Activated naive CD4-positive, alpha-beta T cell treated with anti-CD3 and anti-CD28 coated beads, Interleukin-2, amount 50 U/mL, for 16 hours (primary cell): Measurements from ENCODE around the gene OR10G2.
"Not testable (repeated sequence)": the region's sequence is repeated elsewhere in the genome, so short reads cannot be mapped to it uniquely, and the experiment has no call there.

ENCODE experiments used
- DNase-seq: peaks from one replicate; pipeline ENCODE4 v3.0.0-alpha.2; 2020

The OR10G2 gene

GRCh38 chr14:21634840-21635239 is at the start of gene OR10G2:
OR10G2 (minus strand) TSS chr14:21634940; CDS start chr14:21634842, 98 bp downstream.
- no peak for DNase-seq

GRCh38 chr14:21680072-21680471 is 45.3 kb upstream of the OR10G2 start:
- DNase-seq, result no peak

- no peak for DNase-seq
Measured at GRCh38 chr14:21675566-21675965, 40.8 kb upstream of the OR10G2 start.

GRCh38 chr14:21673718-21674117 is 39.0 kb upstream of the OR10G2 start, which contains the start of gene OR4E1:
OR4E1 (minus strand) TSS chr14:21673818; CDS start chr14:21670935, 2,883 bp downstream.
- DNase-seq, result no peak

- no peak for DNase-seq
Measured at GRCh38 chr14:21672116-21672515, 37.4 kb upstream of the OR10G2 start.

GRCh38 chr14:21671371-21671770 is 36.6 kb upstream of the OR10G2 start:
- no peak for DNase-seq

GRCh38 chr14:21669284-21669683 is 34.5 kb upstream of the OR10G2 start:
- DNase-seq, result no peak

- DNase-seq, result no peak
Measured at GRCh38 chr14:21668377-21668776, 33.6 kb upstream of the OR10G2 start.

GRCh38 chr14:21656980-21657379 is 22.2 kb upstream of the OR10G2 start:
- no peak for DNase-seq

GRCh38 chr14:21654215-21654614 is 19.5 kb upstream of the OR10G2 start:
- DNase-seq, result no peak

- no peak for DNase-seq
Measured at GRCh38 chr14:21653331-21653885, 18.7 kb upstream of the OR10G2 start, which contains the start of gene OR4E2. OR4E2 (plus strand) TSS chr14:21653835; CDS start chr14:21665083, 11,248 bp downstream.

- DNase-seq, result no peak
Measured at GRCh38 chr14:21652209-21652808, 17.6 kb upstream of the OR10G2 start.

GRCh38 chr14:21647380-21647779 is 12.6 kb upstream of the OR10G2 start:
- DNase-seq, result no peak

GRCh38 chr14:21643407-21643806 is 8.7 kb upstream of the OR10G2 start:
- no peak for DNase-seq

GRCh38 chr14:21642683-21643082 is 7.9 kb upstream of the OR10G2 start:
- no peak for DNase-seq

GRCh38 chr14:21631084-21631483 is 3.7 kb downstream of the OR10G2 start:
- DNase-seq, result no peak

GRCh38 chr14:21630503-21630902 is 4.2 kb downstream of the OR10G2 start:
- not testable (repeated sequence) for DNase-seq

- no peak for DNase-seq
Measured at GRCh38 chr14:21626491-21627230, 8.1 kb downstream of the OR10G2 start.

- no peak for DNase-seq
Measured at GRCh38 chr14:21617614-21618013, 17.1 kb downstream of the OR10G2 start.

GRCh38 chr14:21614240-21614639 is 20.5 kb downstream of the OR10G2 start:
- DNase-seq, result no peak

GRCh38 chr14:21612324-21612723 is 22.4 kb downstream of the OR10G2 start:
- DNase-seq, result no peak

- not testable (repeated sequence) for DNase-seq
Measured at GRCh38 chr14:21602181-21602580, 32.6 kb downstream of the OR10G2 start.

GRCh38 chr14:21589317-21589716 is 45.4 kb downstream of the OR10G2 start:
- no peak for DNase-seq
